ENCODE results near the gene SHISA3.

DNA sequence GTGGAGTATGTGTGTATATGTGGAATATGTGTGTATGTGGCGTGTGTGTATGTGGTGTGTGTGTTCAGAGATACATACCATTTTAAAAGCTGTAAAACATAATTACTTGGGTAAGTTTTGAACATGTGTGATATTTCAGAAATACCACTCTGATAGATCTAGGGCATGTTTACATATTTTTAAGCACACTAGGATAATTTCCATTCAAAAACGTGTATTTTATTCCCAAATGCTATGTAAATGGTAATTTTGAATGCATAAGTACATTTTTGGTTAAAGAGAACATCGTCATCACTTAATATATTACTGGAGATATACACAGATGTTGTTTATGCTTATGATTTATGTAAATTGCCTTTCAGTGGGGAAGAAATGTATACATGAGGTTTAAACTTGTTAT is 34.7 kb upstream of the SHISA3 start:
- TF ChIP-seq, protein P1, sequence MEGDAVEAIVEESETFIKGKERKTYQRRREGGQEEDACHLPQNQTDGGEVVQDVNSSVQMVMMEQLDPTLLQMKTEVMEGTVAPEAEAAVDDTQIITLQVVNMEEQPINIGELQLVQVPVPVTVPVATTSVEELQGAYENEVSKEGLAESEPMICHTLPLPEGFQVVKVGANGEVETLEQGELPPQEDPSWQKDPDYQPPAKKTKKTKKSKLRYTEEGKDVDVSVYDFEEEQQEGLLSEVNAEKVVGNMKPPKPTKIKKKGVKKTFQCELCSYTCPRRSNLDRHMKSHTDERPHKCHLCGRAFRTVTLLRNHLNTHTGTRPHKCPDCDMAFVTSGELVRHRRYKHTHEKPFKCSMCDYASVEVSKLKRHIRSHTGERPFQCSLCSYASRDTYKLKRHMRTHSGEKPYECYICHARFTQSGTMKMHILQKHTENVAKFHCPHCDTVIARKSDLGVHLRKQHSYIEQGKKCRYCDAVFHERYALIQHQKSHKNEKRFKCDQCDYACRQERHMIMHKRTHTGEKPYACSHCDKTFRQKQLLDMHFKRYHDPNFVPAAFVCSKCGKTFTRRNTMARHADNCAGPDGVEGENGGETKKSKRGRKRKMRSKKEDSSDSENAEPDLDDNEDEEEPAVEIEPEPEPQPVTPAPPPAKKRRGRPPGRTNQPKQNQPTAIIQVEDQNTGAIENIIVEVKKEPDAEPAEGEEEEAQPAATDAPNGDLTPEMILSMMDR (conservative IDR thresholded peaks at IDR 0.05 in 1 of 2, IDR thresholded peaks at IDR 0.05 in 1 of 2; ENCODE audit: low read depth in 1 of 2, low read length in 2 of 2) = no peak
- TF ChIP-seq EZH2 (IDR thresholded peaks at IDR 0.05; ENCODE audit: low read length, missing control alignments) = no peak
